Fibroblast of lung (primary cell): Measurements from ENCODE around the gene MEPE. TPM values are rescaled to one million over a fixed set of nuclear protein-coding genes. Genes with fewer than 3 reads are reported as not detected.

Experiments
- DNase-seq, 2 donors: peaks; one replicate each; pipeline versions ENCODE4 v3.0.0 to v3.0.0-alpha.2; 2010; ENCODE audit warnings: low read depth in 2 of 2
- H2AFZ ChIP-seq: 2 replicates; pipeline ENCODE4 v1.5.1; 2012; ENCODE audit warnings: low read length, control low read depth, inconsistent platforms
- H3K27ac ChIP-seq: 2 replicates; pipeline ENCODE4 v1.5.1; 2011; ENCODE audit warnings: low read length, control low read depth; ENCODE audit not compliant: insufficient read depth
- H3K27me3 ChIP-seq: 2 replicates; pipeline ENCODE4 v1.5.1; 2011; ENCODE audit warnings: mild to moderate bottlenecking, low read length; ENCODE audit not compliant: control insufficient read depth, insufficient read depth
- H3K36me3 ChIP-seq: 2 replicates; pipeline ENCODE4 v1.5.1; 2011; ENCODE audit warnings: low read length; ENCODE audit not compliant: control insufficient read depth, insufficient read depth
- H3K4me1 ChIP-seq: 2 replicates; pipeline ENCODE4 v1.5.1; 2011; ENCODE audit warnings: low read length; ENCODE audit not compliant: control insufficient read depth, insufficient read depth; ENCODE audit errors: extremely low read depth
- H3K4me2 ChIP-seq: 2 replicates; pipeline ENCODE4 v1.5.1; 2011; ENCODE audit warnings: low read length, control low read depth; ENCODE audit not compliant: insufficient read depth; ENCODE audit errors: extremely low read depth
- H3K4me3 ChIP-seq, 4 experiments: fragments of 200-600 bp in 1 of 4; sonication (generic) in 1 of 4; replicated peaks in 1 of 4; 2 replicates each; pipeline ENCODE4 v1.5.1; 2011 to 2016; ENCODE audit warnings: low read length in 4 of 4, low read depth in 3 of 4, mild to moderate bottlenecking in 3 of 4, control low read depth in 2 of 4, inconsistent platforms in 1 of 4, mixed read lengths in 1 of 4; ENCODE audit not compliant: insufficient read depth in 1 of 4; ENCODE audit errors: control extremely low read depth in 1 of 4
- H3K79me2 ChIP-seq: 2 replicates; pipeline ENCODE4 v1.5.1; 2012; ENCODE audit warnings: mild to moderate bottlenecking, low read length, inconsistent platforms; ENCODE audit not compliant: control insufficient read depth, insufficient read depth
- H3K9ac ChIP-seq: 2 replicates; pipeline ENCODE4 v1.5.1; 2011; ENCODE audit warnings: mild to moderate bottlenecking, low read length, control low read depth; ENCODE audit not compliant: insufficient read depth
- H3K9me3 ChIP-seq: 2 replicates; pipeline ENCODE4 v1.5.1; 2012; ENCODE audit warnings: low read depth, low read length; ENCODE audit not compliant: control insufficient read depth, insufficient read depth
- H4K20me1 ChIP-seq: 2 replicates; pipeline ENCODE4 v1.5.1; 2011; ENCODE audit warnings: low read length; ENCODE audit not compliant: control insufficient read depth, insufficient read depth; ENCODE audit errors: extremely low read depth
- CTCF ChIP-seq, 2 donors: IDR thresholded peaks in 1 of 2; conservative IDR thresholded peaks in 1 of 2; 1 replicate in 1 of 2; 2 replicates in 1 of 2; pipeline ENCODE4 v1.5.1; 2011 to 2012; ENCODE audit warnings: low read length in 2 of 2, control low read depth in 1 of 2, inconsistent platforms in 1 of 2, low read depth in 1 of 2, mild to moderate bottlenecking in 1 of 2
- EZH2 ChIP-seq: IDR thresholded peaks from 2 replicates; pipeline ENCODE4 v1.5.1; 2012; ENCODE audit warnings: low read length, control low read depth, mild to moderate bottlenecking; ENCODE audit errors: missing control alignments
- polyA plus RNA-seq, 2 donors: library from polyadenylated mRNA; depleted of rRNA in 1 of 2; stranded (reverse) in 1 of 2; unstranded in 1 of 2; fragments of >200 nt; gene quantifications; 2 replicates each; pipeline ENCODE4 v1.2.1, GENCODE V29; 2011 to 2012; ENCODE audit warnings: missing spikeins in 1 of 2
- total RNA-seq: library from RNA; depleted of rRNA; stranded (reverse); fragments of >200 nt; gene quantifications from 2 replicates; pipeline ENCODE4 v1.2.1, GENCODE V29; 2014

Gene MEPE
- total and polyA plus RNA-seq, 2 donors (not counting 1 experiment from before 2014, with no cell fraction given): not detected

GRCh38 chr4:87864321-87864720 lies 31.6 kb downstream of the MEPE start:
- Histone ChIP-seq H2AFZ (no peak overlapping the region), H3K27ac (no peak overlapping the region)

GRCh38 chr4:87865288-87865687 lies 32.5 kb downstream of the MEPE start:
- H3K27ac ChIP-seq: no peak overlapping the region
- H4K20me1 ChIP-seq: no peaks in the 10 kb centered on the region
- H3K27me3 ChIP-seq: no peaks in the 10 kb centered on the region
- H3K9me3 ChIP-seq: no peaks in the 10 kb centered on the region
- no peak for TF ChIP-seq EZH2
- no peak for TF ChIP-seq CTCF (conservative IDR thresholded peaks at IDR 0.05 in 1 of 2, IDR thresholded peaks at IDR 0.05 in 1 of 2; ENCODE audit: low read depth in 1 of 2, low read length in 2 of 2)
- H3K4me1 ChIP-seq: no peaks in the 10 kb centered on the region
- no peaks in the 10 kb centered on the region for H3K36me3 ChIP-seq
- no peak overlapping the region for H3K4me2 ChIP-seq
- DNase-seq: peak in 1 of 2 donors; percentile 27
- no peak overlapping the region for H2AFZ ChIP-seq
- H3K4me3 ChIP-seq: no peak overlapping the region
- H3K79me2 ChIP-seq: no peaks in the 10 kb centered on the region
- H3K9ac ChIP-seq: no peak overlapping the region

More at GRCh38 chr4:87864321-87864720, 31.6 kb downstream of the MEPE start:
- no peaks in the 10 kb centered on the region for H3K79me2 ChIP-seq
- TF ChIP-seq CTCF (conservative IDR thresholded peaks at IDR 0.05 in 1 of 2, IDR thresholded peaks at IDR 0.05 in 1 of 2; ENCODE audit: low read depth in 1 of 2, low read length in 2 of 2) (no peak), EZH2 (no peak)
- no peaks in the 10 kb centered on the region for H3K27me3 ChIP-seq
- no peak overlapping the region for H3K9ac ChIP-seq
- H4K20me1 ChIP-seq: no peaks in the 10 kb centered on the region
- H3K4me1 ChIP-seq: no peaks in the 10 kb centered on the region
- no peaks in the 10 kb centered on the region for H3K9me3 ChIP-seq
- no peak overlapping the region for H3K4me2 ChIP-seq
- no peaks in the 10 kb centered on the region for H3K36me3 ChIP-seq
- DNase-seq: no peak
- H3K4me3 ChIP-seq: no peak overlapping the region

- H3K9me3 ChIP-seq: no peaks in the 10 kb centered on the region
- H3K4me2 ChIP-seq: no peak overlapping the region
- peak; percentile 15 to 72 for DNase-seq
- no peaks in the 10 kb centered on the region for H4K20me1 ChIP-seq
- H2AFZ ChIP-seq: no peak overlapping the region
- no peaks in the 10 kb centered on the region for H3K27me3 ChIP-seq
- H3K36me3 ChIP-seq: no peaks in the 10 kb centered on the region
- H3K9ac ChIP-seq: no peak overlapping the region
- no peak overlapping the region for H3K4me3 ChIP-seq
- TF ChIP-seq EZH2: no peak
- TF ChIP-seq CTCF (conservative IDR thresholded peaks at IDR 0.05 in 1 of 2, IDR thresholded peaks at IDR 0.05 in 1 of 2; ENCODE audit: low read depth in 1 of 2, low read length in 2 of 2): no peak
- H3K4me1 ChIP-seq: no peaks in the 10 kb centered on the region
- no peak overlapping the region for H3K27ac ChIP-seq
- H3K79me2 ChIP-seq: no peaks in the 10 kb centered on the region
Measured at GRCh38 chr4:87865960-87866598, 33.3 kb downstream of the MEPE start.
